ENCODE measurements around the gene CAMTA1. TPM values are rescaled to one million over a fixed set of nuclear protein-coding genes. Genes with fewer than 3 reads are reported as not detected.

CAMTA1 gene
- total and polyA plus RNA-seq, 9 of the 15 experiments (the other 6 are each of a cell fraction or from before 2014, with no cell fraction given): 43.9 to 161 (median 65.9) TPM

DNA sequence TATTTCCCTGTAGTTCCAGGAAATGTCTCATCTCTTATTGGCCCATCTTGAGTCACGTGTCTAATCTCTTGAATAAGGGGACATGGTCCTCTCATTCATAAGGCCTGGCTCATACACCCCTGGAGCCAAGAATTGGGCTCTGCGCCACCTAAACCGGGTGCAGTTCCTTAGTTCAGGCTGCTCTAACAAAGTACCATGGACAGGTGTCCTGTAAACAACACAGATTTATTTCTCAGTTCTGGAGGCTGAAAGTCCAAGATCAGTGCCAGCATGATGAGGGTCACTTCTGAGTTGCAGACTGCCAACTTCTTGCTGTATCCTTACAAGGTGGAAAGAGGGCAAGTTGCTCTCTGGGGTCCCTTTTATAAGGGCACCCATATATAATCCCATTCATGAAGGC, 925.6 kb downstream of the CAMTA1 start:
- no peak overlapping the region for H3K4me2 ChIP-seq (ENCODE audit: insufficient read depth, low read length)
- H3K36me3 ChIP-seq (ENCODE audit: control insufficient read depth, insufficient read depth, low read length): no peaks in the 10 kb centered on the region
- H3K4me3 ChIP-seq: no peak overlapping the region
- H4K20me1 ChIP-seq (replicated peaks; ENCODE audit: control insufficient read depth, insufficient read depth, low read length): no peaks in the 10 kb centered on the region; the same call in 1 of the 2 replicates
- in situ Hi-C loops (cut with MboI) (no loop called here), intact Hi-C loops (cut with micrococcal nuclease) (no loop called here)
- POLR2A ChIA-PET: interaction anchor here (0.6 kb wide), 1 partner anchor 1936 kb away, joined by 3 read pairs; no protein-coding TSS in a partner anchor
- 0% methylated on average over 3 of the region's 3 CpGs for WGBS (ENCODE audit: insufficient coverage, low coverage, missing lambda C conversion rate)
- no peaks in the 10 kb centered on the region for H3K9me1 ChIP-seq (ENCODE audit: control insufficient read depth, insufficient read depth, low read length)
- H2AFZ ChIP-seq (ENCODE audit: low read depth, low read length): no peak overlapping the region
- no peaks in the 10 kb centered on the region for H3K4me1 ChIP-seq (replicated peaks in 1 of 2; ENCODE audit: control insufficient read depth in 2 of 2, insufficient read depth in 2 of 2, low read length in 2 of 2)
- CTCF ChIA-PET (ENCODE audit: low intra/inter-chr PET ratio): no interaction called here
- H3K79me2 ChIP-seq (ENCODE audit: control insufficient read depth, insufficient read depth, low read length): no peaks in the 10 kb centered on the region
- H3K27me3 ChIP-seq (ENCODE audit: control insufficient read depth in 2 of 2, insufficient read depth in 2 of 2, low read length in 2 of 2): peaks cover 13 to 20% of the 10 kb centered on the region in 2 experiments
- ATAC-seq (no peak), FAIRE-seq (no peak), DNase-seq (ENCODE audit: extremely low read depth in 1 of 4, low spot score in 3 of 4) (no peak)
- no peak overlapping the region for H3K9ac ChIP-seq (ENCODE audit: insufficient read depth in 1 of 2, low read depth in 2 of 2, low read length in 2 of 2)
- no TSS peak for BruUV-seq (replicated peaks)
- H3K9me3 ChIP-seq (replicated peaks; ENCODE audit: control insufficient read depth, insufficient read depth, low read depth, low read length): no peaks in the 10 kb centered on the region
- H3K27ac ChIP-seq (ENCODE audit: extremely low read depth, low read depth, low read length): no peak overlapping the region
- TF ChIP-seq KAT8 (IDR thresholded peaks at IDR 0.05; ENCODE audit: low read depth) (no peak), PTBP1 (IDR thresholded peaks at IDR 0.05; ENCODE audit: low read depth, low read length) (no peak), ZC3H4 (CRISPR knock-in tag; IDR thresholded peaks at IDR 0.05; ENCODE audit: borderline replicate concordance) (no peak)
- TF ChIP-seq, protein P1, sequence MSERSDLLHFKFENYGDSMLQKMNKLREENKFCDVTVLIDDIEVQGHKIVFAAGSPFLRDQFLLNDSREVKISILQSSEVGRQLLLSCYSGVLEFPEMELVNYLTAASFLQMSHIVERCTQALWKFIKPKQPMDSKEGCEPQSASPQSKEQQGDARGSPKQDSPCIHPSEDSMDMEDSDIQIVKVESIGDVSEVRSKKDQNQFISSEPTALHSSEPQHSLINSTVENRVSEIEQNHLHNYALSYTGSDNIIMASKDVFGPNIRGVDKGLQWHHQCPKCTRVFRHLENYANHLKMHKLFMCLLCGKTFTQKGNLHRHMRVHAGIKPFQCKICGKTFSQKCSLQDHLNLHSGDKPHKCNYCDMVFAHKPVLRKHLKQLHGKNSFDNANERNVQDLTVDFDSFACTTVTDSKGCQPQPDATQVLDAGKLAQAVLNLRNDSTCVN (CRISPR knock-in tag; IDR thresholded peaks at IDR 0.05): no peak
- TF ChIP-seq, protein P2, sequence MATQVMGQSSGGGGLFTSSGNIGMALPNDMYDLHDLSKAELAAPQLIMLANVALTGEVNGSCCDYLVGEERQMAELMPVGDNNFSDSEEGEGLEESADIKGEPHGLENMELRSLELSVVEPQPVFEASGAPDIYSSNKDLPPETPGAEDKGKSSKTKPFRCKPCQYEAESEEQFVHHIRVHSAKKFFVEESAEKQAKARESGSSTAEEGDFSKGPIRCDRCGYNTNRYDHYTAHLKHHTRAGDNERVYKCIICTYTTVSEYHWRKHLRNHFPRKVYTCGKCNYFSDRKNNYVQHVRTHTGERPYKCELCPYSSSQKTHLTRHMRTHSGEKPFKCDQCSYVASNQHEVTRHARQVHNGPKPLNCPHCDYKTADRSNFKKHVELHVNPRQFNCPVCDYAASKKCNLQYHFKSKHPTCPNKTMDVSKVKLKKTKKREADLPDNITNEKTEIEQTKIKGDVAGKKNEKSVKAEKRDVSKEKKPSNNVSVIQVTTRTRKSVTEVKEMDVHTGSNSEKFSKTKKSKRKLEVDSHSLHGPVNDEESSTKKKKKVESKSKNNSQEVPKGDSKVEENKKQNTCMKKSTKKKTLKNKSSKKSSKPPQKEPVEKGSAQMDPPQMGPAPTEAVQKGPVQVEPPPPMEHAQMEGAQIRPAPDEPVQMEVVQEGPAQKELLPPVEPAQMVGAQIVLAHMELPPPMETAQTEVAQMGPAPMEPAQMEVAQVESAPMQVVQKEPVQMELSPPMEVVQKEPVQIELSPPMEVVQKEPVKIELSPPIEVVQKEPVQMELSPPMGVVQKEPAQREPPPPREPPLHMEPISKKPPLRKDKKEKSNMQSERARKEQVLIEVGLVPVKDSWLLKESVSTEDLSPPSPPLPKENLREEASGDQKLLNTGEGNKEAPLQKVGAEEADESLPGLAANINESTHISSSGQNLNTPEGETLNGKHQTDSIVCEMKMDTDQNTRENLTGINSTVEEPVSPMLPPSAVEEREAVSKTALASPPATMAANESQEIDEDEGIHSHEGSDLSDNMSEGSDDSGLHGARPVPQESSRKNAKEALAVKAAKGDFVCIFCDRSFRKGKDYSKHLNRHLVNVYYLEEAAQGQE (IDR thresholded peaks at IDR 0.05; ENCODE audit: borderline replicate concordance): peak; percentile 33; the same call in 1 of the 2 replicates
- TF ChIP-seq, protein P2 (CRISPR knock-in tag; IDR thresholded peaks at IDR 0.05; ENCODE audit: low read depth): no peak
- TF ChIP-seq, protein P3, sequence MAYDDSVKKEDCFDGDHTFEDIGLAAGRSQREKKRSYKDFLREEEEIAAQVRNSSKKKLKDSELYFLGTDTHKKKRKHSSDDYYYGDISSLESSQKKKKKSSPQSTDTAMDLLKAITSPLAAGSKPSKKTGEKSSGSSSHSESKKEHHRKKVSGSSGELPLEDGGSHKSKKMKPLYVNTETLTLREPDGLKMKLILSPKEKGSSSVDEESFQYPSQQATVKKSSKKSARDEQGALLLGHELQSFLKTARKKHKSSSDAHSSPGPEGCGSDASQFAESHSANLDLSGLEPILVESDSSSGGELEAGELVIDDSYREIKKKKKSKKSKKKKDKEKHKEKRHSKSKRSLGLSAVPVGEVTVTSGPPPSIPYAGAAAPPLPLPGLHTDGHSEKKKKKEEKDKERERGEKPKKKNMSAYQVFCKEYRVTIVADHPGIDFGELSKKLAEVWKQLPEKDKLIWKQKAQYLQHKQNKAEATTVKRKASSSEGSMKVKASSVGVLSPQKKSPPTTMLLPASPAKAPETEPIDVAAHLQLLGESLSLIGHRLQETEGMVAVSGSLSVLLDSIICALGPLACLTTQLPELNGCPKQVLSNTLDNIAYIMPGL (CRISPR knock-in tag; IDR thresholded peaks at IDR 0.05): no peak
- TF ChIP-seq, protein P4, sequence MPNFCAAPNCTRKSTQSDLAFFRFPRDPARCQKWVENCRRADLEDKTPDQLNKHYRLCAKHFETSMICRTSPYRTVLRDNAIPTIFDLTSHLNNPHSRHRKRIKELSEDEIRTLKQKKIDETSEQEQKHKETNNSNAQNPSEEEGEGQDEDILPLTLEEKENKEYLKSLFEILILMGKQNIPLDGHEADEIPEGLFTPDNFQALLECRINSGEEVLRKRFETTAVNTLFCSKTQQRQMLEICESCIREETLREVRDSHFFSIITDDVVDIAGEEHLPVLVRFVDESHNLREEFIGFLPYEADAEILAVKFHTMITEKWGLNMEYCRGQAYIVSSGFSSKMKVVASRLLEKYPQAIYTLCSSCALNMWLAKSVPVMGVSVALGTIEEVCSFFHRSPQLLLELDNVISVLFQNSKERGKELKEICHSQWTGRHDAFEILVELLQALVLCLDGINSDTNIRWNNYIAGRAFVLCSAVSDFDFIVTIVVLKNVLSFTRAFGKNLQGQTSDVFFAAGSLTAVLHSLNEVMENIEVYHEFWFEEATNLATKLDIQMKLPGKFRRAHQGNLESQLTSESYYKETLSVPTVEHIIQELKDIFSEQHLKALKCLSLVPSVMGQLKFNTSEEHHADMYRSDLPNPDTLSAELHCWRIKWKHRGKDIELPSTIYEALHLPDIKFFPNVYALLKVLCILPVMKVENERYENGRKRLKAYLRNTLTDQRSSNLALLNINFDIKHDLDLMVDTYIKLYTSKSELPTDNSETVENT (CRISPR knock-in tag; IDR thresholded peaks at IDR 0.05): no peak
